Kidney (tissue), 14 donors: ENCODE results near the gene PHKA2. TPM values are rescaled to one million over a fixed set of nuclear protein-coding genes. Genes with fewer than 3 reads are reported as not detected.

Experiments
- DNase-seq, 5 donors: peaks; one replicate each; pipeline ENCODE4 v3.0.0-alpha.2; 2013 to 2020
- FAIRE-seq: peaks from 2 replicates; lab custom pipeline; 2012; peaks lifted over from hg19 to GRCh38; lab: Jason Lieb, UNC
- H3K27ac ChIP-seq, 2 donors: one replicate each; pipeline ENCODE4 v1.7.0; 2013; ENCODE audit warnings: low read depth in 2 of 2, low read length in 2 of 2, inconsistent platforms in 1 of 2
- H3K27me3 ChIP-seq: one replicate; pipeline ENCODE4 v1.7.1; 2013; ENCODE audit warnings: low read length, inconsistent platforms; ENCODE audit not compliant: control insufficient read depth, insufficient read depth
- H3K36me3 ChIP-seq, 3 donors: one replicate each; pipeline versions ENCODE4 v1.7.0 to v1.7.1; 2013; ENCODE audit warnings: low read length in 3 of 3, control low read depth in 1 of 3, inconsistent platforms in 1 of 3; ENCODE audit not compliant: insufficient read depth in 3 of 3, control insufficient read depth in 2 of 3
- H3K4me1 ChIP-seq, 3 donors: one replicate each; pipeline versions ENCODE4 v1.7.0 to v1.7.1; 2013; ENCODE audit warnings: low read length in 3 of 3, inconsistent platforms in 1 of 3, low read depth in 1 of 3; ENCODE audit not compliant: control insufficient read depth in 2 of 3, insufficient read depth in 2 of 3
- H3K4me3 ChIP-seq, 3 donors: one replicate each; pipeline versions ENCODE4 v1.7.0 to v1.8.1; 2013; ENCODE audit warnings: low read length in 3 of 3, control low read depth in 1 of 3, inconsistent platforms in 1 of 3
- H3K9ac ChIP-seq, 3 donors: one replicate each; pipeline versions ENCODE4 v1.7.0 to v1.7.1; 2013; ENCODE audit warnings: low read length in 3 of 3, control low read depth in 1 of 3, inconsistent platforms in 1 of 3
- H3K9me3 ChIP-seq, 3 donors: one replicate each; pipeline versions ENCODE4 v1.7.0 to v1.7.1; 2013; ENCODE audit warnings: low read length in 3 of 3, control low read depth in 1 of 3, inconsistent platforms in 1 of 3; ENCODE audit not compliant: control insufficient read depth in 2 of 3, insufficient read depth in 1 of 3
- CTCF ChIP-seq: IDR thresholded peaks from 3 replicates; pipeline ENCODE4 v1.5.1; 2012; ENCODE audit warnings: mild to moderate bottlenecking, moderate library complexity, borderline replicate concordance; ENCODE audit not compliant: insufficient read depth; ENCODE audit errors: extremely low read depth
- intact Hi-C: fragments of 100-400 bp; cut with DNase I; formaldehyde crosslinking; loops from one replicate; pipeline ENCODE4 v1.11.1; 2022
- polyA plus RNA-seq: library from polyadenylated mRNA; stranded (reverse); fragments of 350-450 nt; fragmentation: Illumina TruSeq; extraction: RNeasy Lipid Tissue Mini Kit (QIAGEN cat#74804); gene quantifications from one replicate; pipeline ENCODE4 v1.2.3, GENCODE V29; 2014; ENCODE audit warnings: low read depth, low replicate concordance; ENCODE audit not compliant: insufficient read depth
- total RNA-seq: library from RNA; stranded (reverse); fragmentation: NEBNext Ultra II Directional; extraction: Animal tissue kit (Norgen Biotek cat#: 25700); gene quantifications from one replicate; pipeline ENCODE4 v1.2.1, GENCODE V29; 2021
- donor health status: control.
- donor health status: control.
- donor health status: control.
- donor health status: control.
- donor health status: control.
- donor health status: DM: yes; HTN: yes; CAD: no.
- donor health status: Normal renal cell carcinoma (clear cell type).

Gene PHKA2
- total and polyA plus RNA-seq, 2 donors from 2014 or later: 14.7 to 26.3 TPM

GRCh38 chrX:18924507-18925088, 59.3 kb downstream of the PHKA2 start:
- H3K4me3 ChIP-seq: no peak overlapping the region
- H3K4me1 ChIP-seq: no peaks in the 10 kb centered on the region
- no peaks in the 10 kb centered on the region for H3K9me3 ChIP-seq
- no peak overlapping the region for H3K27ac ChIP-seq
- peaks cover 3% of the 10 kb centered on the region for H3K27me3 ChIP-seq
- peaks cover 0 to 12% (median 0%) of the 10 kb centered on the region in 3 donors for H3K36me3 ChIP-seq
- no peak for FAIRE-seq
- no peak overlapping the region for H3K9ac ChIP-seq
- TF ChIP-seq CTCF: no peak
- intact Hi-C loops: no loop called here
- no peak for DNase-seq

- no peak overlapping the region for H3K4me3 ChIP-seq
Observed at GRCh38 chrX:18920566-18920965, 63.3 kb downstream of the PHKA2 start.

GRCh38 chrX:18920079-18920478, 63.8 kb downstream of the PHKA2 start:
- H3K27ac ChIP-seq: no peak overlapping the region
- H3K9me3 ChIP-seq: no peaks in the 10 kb centered on the region
- H3K4me1 ChIP-seq: no peaks in the 10 kb centered on the region
- intact Hi-C loops: no loop called here
- no peak overlapping the region for H3K4me3 ChIP-seq
- no peak for TF ChIP-seq CTCF
- no peak overlapping the region for H3K9ac ChIP-seq
- FAIRE-seq (no peak), DNase-seq (no peak)
- no peaks in the 10 kb centered on the region for H3K27me3 ChIP-seq
- peaks cover 0 to 15% (median 2%) of the 10 kb centered on the region in 3 donors for H3K36me3 ChIP-seq

More at GRCh38 chrX:18920566-18920965, 63.3 kb downstream of the PHKA2 start:
- DNase-seq (no peak), FAIRE-seq (no peak)
- no peaks in the 10 kb centered on the region for H3K4me1 ChIP-seq
- peaks cover 0 to 16% (median 2%) of the 10 kb centered on the region in 3 donors for H3K36me3 ChIP-seq
- TF ChIP-seq CTCF: no peak
- no peaks in the 10 kb centered on the region for H3K9me3 ChIP-seq
- H3K27me3 ChIP-seq: no peaks in the 10 kb centered on the region
- H3K9ac ChIP-seq: no peak overlapping the region
- intact Hi-C loops: no loop called here
- H3K27ac ChIP-seq: no peak overlapping the region

DNA sequence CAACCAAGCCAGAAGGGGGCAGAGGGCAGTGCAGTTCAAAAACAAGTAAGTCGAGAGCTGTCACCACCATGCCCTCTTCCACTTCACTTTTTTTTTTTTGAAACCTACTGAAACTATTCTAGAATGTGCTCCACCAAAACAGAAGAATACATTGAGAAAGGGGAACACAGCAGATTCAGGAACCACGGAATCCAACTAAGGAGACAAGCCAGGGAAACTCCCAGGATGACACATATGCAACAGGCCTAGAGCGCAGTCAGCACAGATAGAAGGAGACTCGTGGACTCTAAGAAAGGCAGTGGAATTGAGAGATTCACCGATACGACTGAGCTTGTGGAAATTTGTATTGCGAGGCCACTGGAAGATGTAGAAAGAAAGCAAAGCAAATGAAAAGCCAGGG, 66.1 kb downstream of the PHKA2 start:
- FAIRE-seq: no peak
- Histone ChIP-seq H3K4me1 (no peaks in the 10 kb centered on the region), H3K9ac (no peak overlapping the region), H3K4me3 (no peak overlapping the region), H3K36me3 (peaks cover 0 to 8% (median 2%) of the 10 kb centered on the region in 3 donors), H3K27ac (no peak overlapping the region), H3K9me3 (no peaks in the 10 kb centered on the region), H3K27me3 (no peaks in the 10 kb centered on the region)
- no peak for TF ChIP-seq CTCF
- intact Hi-C loops: no loop called here
- no peak for DNase-seq
